Caco-2 (cell line): ENCODE results near the gene BLVRB. TPM values are rescaled to one million over a fixed set of nuclear protein-coding genes. Genes with fewer than 3 reads are reported as not detected.

Experiments used
- BruUV-seq: library from RNA; stranded (reverse); fragments of 400-500 nt; replicated peaks from 2 replicates; lab custom pipeline; 2021; lab: Mats Ljungman, UMichigan
- CTCF ChIA-PET: fragments of 300-600 bp; sonication (Branson Sonifier 250); formaldehyde crosslinking; loops from one replicate; lab custom pipeline; 2022; ENCODE audit warnings: antibody characterized with exemption; lab: Charles Lee
- POLR2A ChIA-PET: fragments of 300-600 bp; sonication (Branson Sonifier 250); formaldehyde crosslinking; loops from one replicate; lab custom pipeline; 2022; ENCODE audit warnings: antibody characterized with exemption; lab: Charles Lee
- DNase-seq, 2 experiments: peaks; one replicate each; pipeline versions ENCODE4 v3.0.0 to v3.0.0-alpha.2; 2020 to 2022
- H3K27me3 ChIP-seq: replicated peaks from 2 replicates; pipeline ENCODE4 v1.6.0; 2011; ENCODE audit warnings: low read length; ENCODE audit not compliant: control insufficient read depth, insufficient read depth
- H3K36me3 ChIP-seq: 2 replicates; pipeline ENCODE4 v1.5.1; 2011; ENCODE audit warnings: low read length; ENCODE audit not compliant: control insufficient read depth, insufficient read depth
- H3K4me1 ChIP-seq: fragments of 250-450 bp; sonication (Bioruptor Pico); 2 replicates; pipeline ENCODE4 v1.5.1; 2020; ENCODE audit warnings: mild to moderate bottlenecking
- H3K4me3 ChIP-seq: 2 replicates; pipeline ENCODE4 v1.5.1; 2011; ENCODE audit warnings: low read depth, mild to moderate bottlenecking, control low read depth, low read length
- H3K9me3 ChIP-seq: fragments of 250-450 bp; sonication (Bioruptor Pico); 2 replicates; pipeline ENCODE4 v1.5.1; 2020; ENCODE audit warnings: mild to moderate bottlenecking, moderate library complexity
- H3K27ac Mint-ChIP-seq: one replicate; pipeline ENCODE4 v1.8.0; 2022; ENCODE audit warnings: mixed read lengths; ENCODE audit not compliant: unreplicated experiment
- H3K27me3 Mint-ChIP-seq: one replicate; pipeline ENCODE4 v1.8.0; 2022; ENCODE audit warnings: mixed read lengths; ENCODE audit not compliant: insufficient read depth, unreplicated experiment
- H3K36me3 Mint-ChIP-seq: one replicate; pipeline ENCODE4 v1.8.0; 2022; ENCODE audit warnings: mild to moderate bottlenecking, mixed read lengths; ENCODE audit not compliant: insufficient read depth, unreplicated experiment
- H3K4me1 Mint-ChIP-seq: one replicate; pipeline ENCODE4 v1.8.0; 2022; ENCODE audit warnings: low read depth, mixed read lengths; ENCODE audit not compliant: unreplicated experiment
- H3K4me3 Mint-ChIP-seq: one replicate; pipeline ENCODE4 v1.8.0; 2022; ENCODE audit warnings: mild to moderate bottlenecking, moderate library complexity, mixed read lengths; ENCODE audit not compliant: unreplicated experiment
- H3K9me3 Mint-ChIP-seq: one replicate; pipeline ENCODE4 v1.8.0; 2022; ENCODE audit warnings: mixed read lengths; ENCODE audit not compliant: unreplicated experiment
- CTCF ChIP-seq, 2 experiments: fragments of 200-600 bp in 1 of 2; IDR thresholded peaks; 1 replicate in 1 of 2; 2 replicates in 1 of 2; pipeline versions ENCODE4 v1.5.1 to v1.8.0; 2011 to 2022; ENCODE audit warnings: antibody characterized with exemption in 1 of 2, control low read depth in 1 of 2, inconsistent platforms in 1 of 2, low read depth in 1 of 2, low read length in 1 of 2, mild to moderate bottlenecking in 1 of 2, moderate library complexity in 1 of 2; ENCODE audit not compliant: insufficient read depth in 1 of 2, severe bottlenecking in 1 of 2, unreplicated experiment in 1 of 2
- intact Hi-C: fragments of 100-400 bp; cut with micrococcal nuclease; formaldehyde crosslinking; loops from one replicate; pipeline ENCODE4 v1.10.0; 2022; ENCODE audit not compliant: unreplicated experiment
- total RNA-seq: library from RNA; stranded (reverse); gene quantifications from 2 replicates; pipeline ENCODE4 v1.2.3, GENCODE V29; 2022

BLVRB gene
- total RNA-seq, 1 experiment from 2014 or later, result 101 TPM

GRCh38 chr19:40420451-40420765, 45.1 kb downstream of the BLVRB start:
- 0 out of 2 replicates have a peak, but pooled peaks cover 4% of the 10 kb centered on the region for H3K4me1 ChIP-seq
- intact Hi-C loops, result loop anchor here (2.0 kb wide), 2 partner anchors 16 to 72 kb away; partner anchors contain the start of genes C19orf47 and PLD3
- no peaks in the 10 kb centered on the region for H3K9me3 ChIP-seq
- Mint-ChIP-seq H3K36me3 (peaks cover 17% of the 10 kb centered on the region), H3K9me3 (no peaks in the 10 kb centered on the region), H3K4me1 (peaks cover 15% of the 10 kb centered on the region), H3K4me3 (peak overlapping the region; percentile 81), H3K27ac (peak overlapping the region; percentile 92), H3K27me3 (no peaks in the 10 kb centered on the region)
- peak overlapping the region; percentile 57 for H3K4me3 ChIP-seq
- H3K27me3 ChIP-seq, result no peaks in the 10 kb centered on the region
- no peak for DNase-seq
- no TSS peak for BruUV-seq
- no peaks in the 10 kb centered on the region; the same call in 1 of the 2 replicates for H3K36me3 ChIP-seq
- CTCF ChIA-PET, result interaction anchor here (0.6 to 2.6 kb wide), 23 partner anchors 10 to 1117 kb away, joined by 3 to 24 read pairs (median 5); partner anchors contain the start of genes BLVRB, C19orf47, PLD3 and SERTAD3
- POLR2A ChIA-PET, result interaction anchor here (0.6 to 1.9 kb wide), 18 partner anchors 10 to 984 kb away, joined by 3 to 45 read pairs (median 8); partner anchors contain the start of genes BLVRB, C19orf47, PLD3 and RPS16
- no peak for TF ChIP-seq CTCF (IDR thresholded peaks at IDR 0.05; ENCODE audit: insufficient read depth in 1 of 2, low read depth in 1 of 2, low read length in 1 of 2, severe bottlenecking in 1 of 2, unreplicated experiment in 1 of 2)

- H3K4me3 Mint-ChIP-seq, result peak overlapping the region; percentile 38
These were observed 45.8 kb downstream of the BLVRB start for GRCh38 chr19:40419780-40420179.

More at GRCh38 chr19:40419780-40420179, 45.8 kb downstream of the BLVRB start:
- Mint-ChIP-seq H3K27me3 (no peaks in the 10 kb centered on the region), H3K9me3 (no peaks in the 10 kb centered on the region), H3K27ac (no peak overlapping the region), H3K4me1 (peaks cover 15% of the 10 kb centered on the region), H3K36me3 (peaks cover 10% of the 10 kb centered on the region)
- CTCF ChIA-PET, result interaction anchor here (1.2 to 2.6 kb wide), 3 partner anchors 14 to 121 kb away, joined by 3 to 19 read pairs (median 16); no protein-coding TSS in a partner anchor
- no peaks in the 10 kb centered on the region; the same call in 1 of the 2 replicates for H3K36me3 ChIP-seq
- H3K9me3 ChIP-seq, result no peaks in the 10 kb centered on the region
- no TSS peak for BruUV-seq
- no peak overlapping the region for H3K4me3 ChIP-seq
- DNase-seq, result no peak
- POLR2A ChIA-PET, result interaction anchor here (0.6 to 1.9 kb wide), 3 partner anchors 14 to 203 kb away, joined by 5 to 45 read pairs (median 20); no protein-coding TSS in a partner anchor
- 0 out of 2 replicates have a peak, but pooled peaks cover 4% of the 10 kb centered on the region for H3K4me1 ChIP-seq
- intact Hi-C loops, result loop anchor here (2.0 kb wide), 2 partner anchors 15 to 71 kb away; partner anchors contain the start of genes C19orf47 and PLD3
- TF ChIP-seq CTCF (IDR thresholded peaks at IDR 0.05; ENCODE audit: insufficient read depth in 1 of 2, low read depth in 1 of 2, low read length in 1 of 2, severe bottlenecking in 1 of 2, unreplicated experiment in 1 of 2), result no peak
- H3K27me3 ChIP-seq, result no peaks in the 10 kb centered on the region
